Measurements from ENCODE around the gene SLC1A4.

GRCh38 chr2:64982311-64982857, 6.8 kb upstream of the SLC1A4 start:
- TF ChIP-seq, protein P1, sequence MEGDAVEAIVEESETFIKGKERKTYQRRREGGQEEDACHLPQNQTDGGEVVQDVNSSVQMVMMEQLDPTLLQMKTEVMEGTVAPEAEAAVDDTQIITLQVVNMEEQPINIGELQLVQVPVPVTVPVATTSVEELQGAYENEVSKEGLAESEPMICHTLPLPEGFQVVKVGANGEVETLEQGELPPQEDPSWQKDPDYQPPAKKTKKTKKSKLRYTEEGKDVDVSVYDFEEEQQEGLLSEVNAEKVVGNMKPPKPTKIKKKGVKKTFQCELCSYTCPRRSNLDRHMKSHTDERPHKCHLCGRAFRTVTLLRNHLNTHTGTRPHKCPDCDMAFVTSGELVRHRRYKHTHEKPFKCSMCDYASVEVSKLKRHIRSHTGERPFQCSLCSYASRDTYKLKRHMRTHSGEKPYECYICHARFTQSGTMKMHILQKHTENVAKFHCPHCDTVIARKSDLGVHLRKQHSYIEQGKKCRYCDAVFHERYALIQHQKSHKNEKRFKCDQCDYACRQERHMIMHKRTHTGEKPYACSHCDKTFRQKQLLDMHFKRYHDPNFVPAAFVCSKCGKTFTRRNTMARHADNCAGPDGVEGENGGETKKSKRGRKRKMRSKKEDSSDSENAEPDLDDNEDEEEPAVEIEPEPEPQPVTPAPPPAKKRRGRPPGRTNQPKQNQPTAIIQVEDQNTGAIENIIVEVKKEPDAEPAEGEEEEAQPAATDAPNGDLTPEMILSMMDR (IDR thresholded peaks at IDR 0.05): no peak
- no peak for TF ChIP-seq POLR2AphosphoS5 (IDR thresholded peaks at IDR 0.05)
- no peak for TF ChIP-seq POLR2A (IDR thresholded peaks at IDR 0.05)

Measured in prostate gland (tissue), 2 donors.